CD4-positive, alpha-beta T cell treated with Interleukin-10 for 1 hour (primary cell): Measurements from ENCODE around the gene SPATA31D4.

Experiments used
- DNase-seq: peaks from one replicate; pipeline ENCODE4 v3.0.0-alpha.2; 2020

SPATA31D4 gene

DNA sequence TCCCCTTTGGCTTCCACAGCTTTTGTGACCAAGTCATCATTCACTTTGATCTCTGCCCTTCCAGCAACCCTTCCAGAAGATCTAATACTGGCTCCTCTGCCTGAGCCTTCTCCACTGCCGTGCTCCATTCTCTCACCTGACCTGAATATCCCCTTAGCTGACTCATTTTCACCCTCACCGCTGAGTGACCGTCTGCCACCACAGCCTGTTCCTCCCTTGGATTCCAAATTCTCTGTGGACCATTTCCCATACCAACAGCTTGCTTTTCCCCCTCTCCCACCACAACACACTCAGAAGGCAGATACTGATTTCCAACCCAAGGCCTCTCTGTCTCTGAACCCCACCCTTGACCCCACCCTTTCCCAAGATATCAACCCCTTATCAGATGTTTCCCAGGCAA is 39.8 kb downstream of the SPATA31D4 start:
- no peak for DNase-seq

DNA sequence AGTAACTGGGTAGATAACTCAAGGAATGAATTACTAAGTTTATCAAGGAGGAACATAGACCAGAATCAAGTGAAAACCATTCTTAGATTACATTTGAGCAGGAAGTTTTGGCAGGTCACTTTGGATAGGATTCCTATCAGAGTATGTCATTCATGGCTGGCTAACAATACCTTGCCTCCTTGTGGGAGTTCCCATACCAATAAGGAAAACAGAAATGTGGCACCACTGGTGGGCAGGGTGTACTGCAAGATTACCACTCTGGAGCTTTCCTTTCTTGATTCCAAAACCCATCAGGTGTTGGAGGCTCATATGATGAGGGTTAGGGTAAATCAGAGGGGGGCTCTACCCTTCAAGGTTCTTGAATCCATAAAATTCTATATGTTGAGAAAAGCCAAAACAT is 41.7 kb downstream of the SPATA31D4 start:
- no peak for DNase-seq

DNA sequence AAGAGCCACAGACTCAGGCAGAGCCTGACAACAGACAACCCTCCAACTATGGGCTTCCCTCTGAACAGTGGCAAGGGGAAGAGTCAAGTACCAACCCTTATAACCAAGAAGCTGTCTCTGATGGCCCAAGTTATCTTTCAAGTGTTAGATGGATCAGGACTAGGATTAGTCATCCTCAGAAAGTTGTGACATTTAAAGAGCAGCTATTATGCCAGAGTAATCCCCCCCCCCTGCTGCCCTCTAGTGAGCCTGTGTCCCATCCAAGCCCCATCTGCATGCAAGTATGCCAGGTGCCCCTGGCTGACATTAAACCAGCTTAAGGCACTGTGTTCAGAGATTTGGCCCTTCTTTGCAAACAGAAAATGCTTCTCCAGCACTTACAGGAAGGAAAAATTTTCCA is 43.5 kb downstream of the SPATA31D4 start:
- DNase-seq, result no peak

DNA sequence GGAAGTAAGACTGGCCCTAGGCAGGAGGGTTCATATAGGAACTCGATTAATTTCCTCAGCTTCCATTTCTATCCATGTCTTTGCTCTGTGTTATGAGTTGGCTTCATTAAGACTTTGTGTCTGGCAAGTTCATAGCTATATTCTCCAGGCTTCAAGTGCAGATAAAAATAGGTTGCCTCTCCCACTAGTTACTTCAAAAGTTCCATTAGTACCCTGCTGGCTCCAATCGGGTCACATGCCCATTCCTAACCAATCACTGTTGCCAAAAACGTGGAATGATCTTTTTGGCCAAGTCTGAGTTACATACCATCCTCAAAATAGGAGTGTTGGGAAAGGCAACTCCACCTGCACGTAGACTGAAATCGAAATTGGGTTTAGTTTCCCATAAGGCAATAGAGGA is 46.5 kb downstream of the SPATA31D4 start:
- DNase-seq, result no peak

DNA sequence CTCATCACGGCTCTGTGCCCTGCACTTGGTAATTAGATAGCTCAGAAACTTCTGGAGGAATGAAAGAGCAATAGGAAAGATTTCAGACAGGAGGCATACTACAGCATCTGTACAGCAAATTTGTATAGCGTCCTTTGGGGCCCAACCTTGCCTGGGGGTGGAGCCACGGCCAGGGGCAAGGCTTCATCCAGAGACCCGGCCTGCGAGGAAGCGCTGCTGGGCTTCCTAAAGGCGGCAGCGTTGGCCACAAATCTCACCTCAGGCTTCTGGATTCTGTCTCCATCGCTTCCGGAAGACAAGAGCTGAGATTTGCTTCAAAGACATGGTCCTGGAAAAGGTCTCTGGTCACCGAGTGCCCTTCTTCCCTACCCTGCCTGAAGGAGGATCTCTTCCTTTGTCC is 48.1 kb downstream of the SPATA31D4 start:
- DNase-seq, result no peak

DNA sequence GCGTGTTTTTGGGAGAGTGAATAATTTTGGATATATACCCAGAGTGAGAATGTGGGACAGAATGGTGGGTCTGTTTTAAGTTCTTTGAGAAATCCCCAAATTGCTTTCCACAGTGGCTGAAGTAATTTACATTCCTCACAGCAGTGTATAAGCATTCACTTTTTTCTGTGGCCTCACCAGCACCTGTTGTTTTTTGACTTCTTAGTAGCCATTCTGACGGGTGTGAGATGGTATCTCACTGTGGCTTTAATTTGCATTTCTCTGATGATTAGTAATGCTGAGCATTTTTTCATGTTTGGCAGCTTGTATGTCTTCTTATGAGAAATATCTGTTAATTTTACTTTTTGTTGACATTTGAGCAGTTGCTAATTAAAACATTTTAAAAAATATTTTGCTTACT is 51.0 kb downstream of the SPATA31D4 start:
- DNase-seq, result no peak

DNA sequence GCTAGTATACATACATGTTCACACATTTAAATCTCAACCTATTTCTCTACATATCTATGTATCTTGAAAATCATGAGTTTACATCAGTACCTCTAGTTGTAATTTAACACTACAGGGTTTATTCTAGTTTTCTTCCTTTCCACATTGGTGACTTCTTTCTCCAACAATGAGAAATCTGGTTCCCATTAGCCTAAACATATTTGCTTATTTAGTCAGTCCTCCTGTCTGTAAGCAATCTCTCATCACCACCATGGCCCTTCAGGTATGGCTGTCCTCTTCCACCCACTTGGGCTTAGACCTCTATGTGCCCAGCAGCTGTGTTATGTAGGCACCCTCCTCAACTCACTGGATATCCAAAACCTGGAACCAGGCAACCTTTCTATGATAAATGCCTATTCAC is 52.3 kb downstream of the SPATA31D4 start:
- no peak for DNase-seq

DNA sequence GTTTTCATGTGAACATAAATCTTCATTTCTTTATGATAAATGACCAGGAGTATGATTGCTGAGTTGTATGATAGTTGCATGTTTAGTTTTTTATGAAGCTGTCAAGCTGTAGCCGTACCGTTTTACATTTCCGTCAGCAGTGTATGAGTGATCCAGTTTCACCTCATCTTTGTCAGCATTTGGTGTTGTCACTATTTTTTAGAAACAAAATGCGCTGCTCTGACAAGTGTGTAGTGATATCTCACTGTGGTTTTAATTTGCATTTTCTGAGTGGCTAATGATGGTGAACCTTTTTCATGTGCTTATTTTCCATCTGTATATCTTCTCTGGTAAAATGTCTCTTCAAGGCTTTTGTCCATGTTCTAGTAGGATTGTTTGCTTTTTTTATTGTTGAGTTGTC is 53.7 kb downstream of the SPATA31D4 start:
- DNase-seq, result no peak
